SK-N-SH (cell line): ENCODE data around the gene CFAP97.

Experiments
- CTCF ChIP-seq: fragments of 200-600 bp; sonication (generic); IDR thresholded peaks from 2 replicates; pipeline ENCODE4 v1.6.1; 2017; ENCODE audit warnings: antibody characterized with exemption, mild to moderate bottlenecking, moderate library complexity
- IRF3 ChIP-seq: fragments of 150-350 bp; IDR thresholded peaks from 2 replicates; pipeline ENCODE4 v1.6.1; 2016; ENCODE audit warnings: mild to moderate bottlenecking, low read depth, low read length

GRCh38 chr4:185213877-185214276, 10.1 kb upstream of the CFAP97 start:
- TF ChIP-seq CTCF: no peak
- no peak for TF ChIP-seq IRF3
